BLaER1 treated with 17β-estradiol and CSF1 and Interleukin-3, amounts not matched to agents 10 nM and 100 nM (cell line): ENCODE data around the gene MEIS2.

Experiments
- H3K27ac ChIP-seq, 11 experiments: shearing (Covaris generic); formaldehyde crosslinking; 2 replicates each; pipeline ENCODE4 v1.8.1; 2022
- H3K27me3 ChIP-seq, 11 experiments: shearing (Covaris generic); formaldehyde crosslinking; 2 replicates each; pipeline ENCODE4 v1.8.1; 2022
- H3K36me3 ChIP-seq, 11 experiments: shearing (Covaris generic); formaldehyde crosslinking; 2 replicates each; pipeline ENCODE4 v1.8.1; 2022
- H3K4me1 ChIP-seq, 10 experiments: shearing (Covaris generic); formaldehyde crosslinking; 2 replicates each; pipeline ENCODE4 v1.8.1; 2022
- H3K4me2 ChIP-seq, 11 experiments: shearing (Covaris generic); formaldehyde crosslinking; 2 replicates each; pipeline ENCODE4 v1.8.1; 2022
- H3K4me3 ChIP-seq, 10 experiments: shearing (Covaris generic); formaldehyde crosslinking; 2 replicates each; pipeline ENCODE4 v1.8.1; 2022
- H3K9ac ChIP-seq, 11 experiments: shearing (Covaris generic); formaldehyde crosslinking; 2 replicates each; pipeline ENCODE4 v1.8.1; 2022
- H3K9me3 ChIP-seq, 11 experiments: shearing (Covaris generic); formaldehyde crosslinking; replicated peaks in 1 of 11; 2 replicates each; pipeline ENCODE4 v1.8.1; 2022
- H4K20me1 ChIP-seq, 11 experiments: shearing (Covaris generic); formaldehyde crosslinking; 2 replicates each; pipeline ENCODE4 v1.8.1; 2022
- Cebpa-rat ChIP-seq, 11 experiments: shearing (Covaris generic); IDR thresholded peaks; 2 replicates each; pipeline ENCODE4 v1.8.1; 2022

MEIS2 gene

GRCh38 chr15:36882056-36882455 lies 218.3 kb downstream of the MEIS2 start:
- no peak overlapping the region for H3K4me3 ChIP-seq
- no peaks in the 10 kb centered on the region for H3K36me3 ChIP-seq
- H3K4me1 ChIP-seq = no peaks in the 10 kb centered on the region
- H3K9ac ChIP-seq = no peak overlapping the region
- peaks cover 0 to 20% (median 10%) of the 10 kb centered on the region in 11 experiments; a peak in 13 of 22 replicates for H3K9me3 ChIP-seq
- H3K27me3 ChIP-seq = peaks cover 11 to 72% (median 47%) of the 10 kb centered on the region in 11 experiments
- H3K27ac ChIP-seq = no peak overlapping the region
- no peak for TF ChIP-seq Cebpa-rat (IDR thresholded peaks at IDR 0.05)
- no peak overlapping the region for H3K4me2 ChIP-seq
- no peaks in the 10 kb centered on the region for H4K20me1 ChIP-seq

GRCh38 chr15:36881516-36881915 lies 218.8 kb downstream of the MEIS2 start:
- H3K4me1 ChIP-seq = no peaks in the 10 kb centered on the region
- H3K36me3 ChIP-seq = no peaks in the 10 kb centered on the region
- TF ChIP-seq Cebpa-rat (IDR thresholded peaks at IDR 0.05) = no peak
- no peak overlapping the region for H3K4me3 ChIP-seq
- H3K4me2 ChIP-seq = no peak overlapping the region
- no peaks in the 10 kb centered on the region for H4K20me1 ChIP-seq
- H3K27me3 ChIP-seq = peaks cover 11 to 74% (median 49%) of the 10 kb centered on the region in 11 experiments
- peaks cover 0 to 19% (median 10%) of the 10 kb centered on the region in 11 experiments; a peak in 13 of 22 replicates for H3K9me3 ChIP-seq
- H3K27ac ChIP-seq = no peak overlapping the region
- H3K9ac ChIP-seq = no peak overlapping the region

GRCh38 chr15:36880913-36881460 lies 219.4 kb downstream of the MEIS2 start:
- H3K36me3 ChIP-seq = no peaks in the 10 kb centered on the region
- no peaks in the 10 kb centered on the region for H3K4me1 ChIP-seq
- H4K20me1 ChIP-seq = no peaks in the 10 kb centered on the region
- no peak overlapping the region for H3K4me2 ChIP-seq
- H3K27me3 ChIP-seq = peaks cover 11 to 74% (median 43%) of the 10 kb centered on the region in 11 experiments
- no peak overlapping the region for H3K27ac ChIP-seq
- no peak for TF ChIP-seq Cebpa-rat (IDR thresholded peaks at IDR 0.05)
- no peak overlapping the region for H3K9ac ChIP-seq
- H3K9me3 ChIP-seq = peaks cover 0 to 19% (median 10%) of the 10 kb centered on the region in 11 experiments; a peak in 13 of 22 replicates
- no peak overlapping the region for H3K4me3 ChIP-seq

- H3K9ac ChIP-seq = no peak overlapping the region
- H4K20me1 ChIP-seq = no peaks in the 10 kb centered on the region
- no peak for TF ChIP-seq Cebpa-rat (IDR thresholded peaks at IDR 0.05)
- H3K27me3 ChIP-seq = peaks cover 11 to 71% (median 37%) of the 10 kb centered on the region in 11 experiments
- no peaks in the 10 kb centered on the region for H3K4me1 ChIP-seq
- H3K4me2 ChIP-seq = no peak overlapping the region
- no peak overlapping the region for H3K4me3 ChIP-seq
- H3K36me3 ChIP-seq = no peaks in the 10 kb centered on the region
- no peak overlapping the region for H3K27ac ChIP-seq
- peaks cover 0 to 19% (median 10%) of the 10 kb centered on the region in 11 experiments; a peak in 13 of 22 replicates for H3K9me3 ChIP-seq
These were observed 220.0 kb downstream of the MEIS2 start for GRCh38 chr15:36880224-36880912.

GRCh38 chr15:36879568-36880222 lies 220.7 kb downstream of the MEIS2 start:
- no peak for TF ChIP-seq Cebpa-rat (IDR thresholded peaks at IDR 0.05)
- H3K4me1 ChIP-seq = no peaks in the 10 kb centered on the region

GRCh38 chr15:36878684-36879262 lies 221.6 kb downstream of the MEIS2 start:
- H4K20me1 ChIP-seq = no peaks in the 10 kb centered on the region
- no peak overlapping the region for H3K4me2 ChIP-seq
- H3K27ac ChIP-seq = no peak overlapping the region
- no peak overlapping the region for H3K9ac ChIP-seq
- H3K9me3 ChIP-seq = peaks cover 0 to 19% (median 10%) of the 10 kb centered on the region in 11 experiments; a peak in 13 of 22 replicates
- H3K4me3 ChIP-seq = no peak overlapping the region
- H3K27me3 ChIP-seq = peaks cover 11 to 57% (median 36%) of the 10 kb centered on the region in 11 experiments
- H3K4me1 ChIP-seq = no peaks in the 10 kb centered on the region
- no peak for TF ChIP-seq Cebpa-rat (IDR thresholded peaks at IDR 0.05)
- no peaks in the 10 kb centered on the region for H3K36me3 ChIP-seq

More at GRCh38 chr15:36879568-36880222, 220.7 kb downstream of the MEIS2 start:
- Histone ChIP-seq H3K4me3 (no peak overlapping the region), H3K36me3 (no peaks in the 10 kb centered on the region), H3K9me3 (peaks cover 0 to 19% (median 10%) of the 10 kb centered on the region in 11 experiments; a peak in 13 of 22 replicates), H3K4me2 (no peak overlapping the region), H3K27me3 (peaks cover 11 to 64% (median 36%) of the 10 kb centered on the region in 11 experiments), H3K27ac (no peak overlapping the region), H4K20me1 (no peaks in the 10 kb centered on the region), H3K9ac (no peak overlapping the region)

DNA sequence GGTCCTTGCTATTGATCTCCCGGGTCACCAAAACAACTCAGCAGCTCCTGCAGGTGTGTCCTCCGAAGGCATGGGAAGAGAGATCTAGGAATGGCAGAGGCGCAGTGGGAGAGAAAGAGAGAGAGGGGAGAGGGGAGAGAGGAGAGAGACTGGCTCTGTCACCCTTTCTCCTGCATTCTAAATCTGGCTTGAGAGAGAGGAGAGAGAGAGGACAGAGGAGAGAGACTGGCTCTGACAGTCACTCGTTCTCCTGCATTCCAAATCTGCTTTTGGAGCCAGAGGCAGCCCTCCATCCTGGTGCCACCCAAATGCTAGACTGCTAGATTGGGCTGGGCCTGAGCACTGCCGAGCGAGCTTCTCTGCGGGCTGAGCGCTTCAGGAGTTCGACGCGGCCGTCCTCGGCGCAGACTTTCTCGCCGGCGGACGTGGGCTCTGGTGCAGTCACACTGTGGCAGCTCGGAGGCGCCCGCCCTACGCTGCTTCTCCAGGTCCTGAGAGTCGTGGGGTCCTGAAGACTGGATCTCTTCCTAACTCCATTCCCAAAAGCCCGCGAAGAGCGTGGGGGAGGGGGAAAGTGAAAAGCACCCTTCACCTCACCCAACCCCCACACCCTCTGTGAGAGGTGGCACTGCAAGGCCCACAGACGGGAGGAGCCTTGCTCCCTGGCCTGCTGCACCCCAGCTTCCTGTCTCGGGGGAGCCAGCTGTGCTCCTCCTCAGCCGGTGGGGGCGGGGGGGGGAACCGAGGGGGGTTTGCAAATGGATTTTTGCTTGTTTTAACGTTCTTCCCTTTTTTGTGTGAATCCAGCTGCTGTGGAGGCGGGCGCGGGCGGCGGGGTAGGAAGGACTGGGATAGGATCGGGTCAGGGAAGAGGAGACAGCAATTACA lies 222.3 kb downstream of the MEIS2 start:
- Histone ChIP-seq H3K36me3 (no peaks in the 10 kb centered on the region), H4K20me1 (no peaks in the 10 kb centered on the region), H3K4me1 (no peaks in the 10 kb centered on the region), H3K9ac (no peak overlapping the region), H3K4me2 (no peak overlapping the region), H3K27me3 (peaks cover 11 to 56% (median 36%) of the 10 kb centered on the region in 11 experiments), H3K27ac (no peak overlapping the region), H3K4me3 (no peak overlapping the region), H3K9me3 (peaks cover 0 to 19% (median 10%) of the 10 kb centered on the region in 11 experiments; a peak in 13 of 22 replicates)
- TF ChIP-seq Cebpa-rat (IDR thresholded peaks at IDR 0.05) = no peak

GRCh38 chr15:36877294-36877693 lies 223.1 kb downstream of the MEIS2 start:
- Histone ChIP-seq H3K27me3 (peaks cover 11 to 48% (median 29%) of the 10 kb centered on the region in 11 experiments), H3K9me3 (peaks cover 0 to 14% (median 10%) of the 10 kb centered on the region in 11 experiments; a peak in 13 of 22 replicates), H4K20me1 (no peaks in the 10 kb centered on the region), H3K4me3 (no peak overlapping the region), H3K4me1 (no peaks in the 10 kb centered on the region), H3K27ac (no peak overlapping the region), H3K9ac (no peak overlapping the region), H3K4me2 (no peak overlapping the region), H3K36me3 (no peaks in the 10 kb centered on the region)
- no peak for TF ChIP-seq Cebpa-rat (IDR thresholded peaks at IDR 0.05)
